MM.1S (cell line): Measurements from ENCODE around the gene PDE4A.
"Not testable (repeated sequence)": the region's sequence is repeated elsewhere in the genome, so short reads cannot be mapped to it uniquely, and the experiment has no call there.

Source experiments
- DNase-seq: peaks from one replicate; pipeline ENCODE4 v3.0.0-alpha.2; 2015
- H2AFZ ChIP-seq: fragments of 300-600 bp; sonication (generic); 2 replicates; pipeline ENCODE4 v1.6.0; 2016; ENCODE audit warnings: antibody characterized with exemption, low read length
- H3F3A ChIP-seq: fragments of 300-600 bp; sonication (generic); 2 replicates; pipeline ENCODE4 v1.6.1; 2016; ENCODE audit warnings: mild to moderate bottlenecking, antibody characterized with exemption, low read length, moderate library complexity, mixed read lengths; ENCODE audit not compliant: insufficient read depth
- H3K27ac ChIP-seq: fragments of 300-600 bp; sonication (generic); 2 replicates; pipeline ENCODE4 v1.5.1; 2016; ENCODE audit warnings: mild to moderate bottlenecking, low read length
- H3K27me3 ChIP-seq: fragments of 300-600 bp; sonication (generic); replicated peaks from 2 replicates; pipeline ENCODE4 v1.6.0; 2016; ENCODE audit warnings: low read length; ENCODE audit not compliant: insufficient read depth
- H3K36me3 ChIP-seq: fragments of 300-600 bp; sonication (generic); replicated peaks from 2 replicates; pipeline ENCODE4 v1.6.1; 2016; ENCODE audit warnings: mild to moderate bottlenecking, low read length, mixed read lengths; ENCODE audit not compliant: insufficient read depth
- H3K4me1 ChIP-seq: fragments of 300-600 bp; sonication (generic); 2 replicates; pipeline ENCODE4 v1.6.1; 2016; ENCODE audit warnings: low read length, mixed read lengths
- H3K4me2 ChIP-seq: fragments of 300-600 bp; sonication (generic); 2 replicates; pipeline ENCODE4 v1.6.0; 2016; ENCODE audit warnings: low read depth, low read length
- H3K4me3 ChIP-seq: fragments of 300-600 bp; sonication (generic); 2 replicates; pipeline ENCODE4 v1.5.1; 2016; ENCODE audit warnings: low read length, mixed read lengths
- H3K79me2 ChIP-seq: fragments of 300-600 bp; sonication (generic); 2 replicates; pipeline ENCODE4 v1.6.1; 2016; ENCODE audit warnings: mixed run types, low read length, mixed read lengths
- H3K9ac ChIP-seq: fragments of 300-600 bp; sonication (generic); 2 replicates; pipeline ENCODE4 v1.6.1; 2016; ENCODE audit warnings: low read length, mixed read lengths
- H3K9me2 ChIP-seq: fragments of 300-600 bp; sonication (generic); replicated peaks from 2 replicates; pipeline ENCODE4 v1.6.1; 2016; ENCODE audit warnings: mild to moderate bottlenecking, low read length, mixed read lengths; ENCODE audit not compliant: insufficient read depth
- H3K9me3 ChIP-seq: fragments of 300-600 bp; sonication (generic); replicated peaks from 2 replicates; pipeline ENCODE4 v1.6.1; 2016; ENCODE audit warnings: mild to moderate bottlenecking, low read length, mixed read lengths; ENCODE audit not compliant: insufficient read depth
- H4K20me1 ChIP-seq: fragments of 300-600 bp; sonication (generic); 2 replicates; pipeline ENCODE4 v1.6.1; 2016; ENCODE audit warnings: mild to moderate bottlenecking, low read length, moderate library complexity, mixed read lengths; ENCODE audit not compliant: insufficient read depth
- EZH2 ChIP-seq: fragments of 300-600 bp; sonication (generic); optimal IDR thresholded peaks from 2 replicates; pipeline ENCODE3; 2017; ENCODE audit warnings: low read depth, mild to moderate bottlenecking, antibody characterized with exemption, low read length, mixed read lengths
- EZH2phosphoT487 ChIP-seq: fragments of 300-600 bp; sonication (generic); IDR thresholded peaks from 2 replicates; pipeline ENCODE4 v1.6.1; 2018; ENCODE audit warnings: antibody characterized with exemption, low read length
- TF ChIP-seq, protein P1 (sequence below): fragments of 300-600 bp; sonication (generic); IDR thresholded peaks from 2 replicates; pipeline ENCODE4 v1.5.1; 2016; ENCODE audit warnings: antibody characterized with exemption, low read length, mixed read lengths

Gene PDE4A

GRCh38 chr19:10420444-10421239 is at the start of gene PDE4A:
Gene PDE4A (plus strand): TSS chr19:10420538. CDS start chr19:10420765, 227 bp downstream.
- Histone ChIP-seq H3K4me1 (peaks cover 38% of the 10 kb centered on the region), H3K9me3 (no peaks in the 10 kb centered on the region), H3K9me2 (no peaks in the 10 kb centered on the region), H2AFZ (peak within 1 kb of the TSS; percentile 50), H3K4me3 (peak within 1 kb of the TSS; percentile 81), H3K79me2 (peaks cover 38% of the 10 kb centered on the region), H3K27me3 (no peaks in the 10 kb centered on the region), H4K20me1 (no peaks in the 10 kb centered on the region), H3K4me2 (peak within 1 kb of the TSS; percentile 95), H3F3A (peaks cover 49% of the 10 kb centered on the region), H3K9ac (peak within 1 kb of the TSS; percentile 72), H3K36me3 (no peaks in the 10 kb centered on the region), H3K27ac (peak within 1 kb of the TSS; percentile 61)
- DNase-seq = peak; percentile 78
- TF ChIP-seq, protein P1, sequence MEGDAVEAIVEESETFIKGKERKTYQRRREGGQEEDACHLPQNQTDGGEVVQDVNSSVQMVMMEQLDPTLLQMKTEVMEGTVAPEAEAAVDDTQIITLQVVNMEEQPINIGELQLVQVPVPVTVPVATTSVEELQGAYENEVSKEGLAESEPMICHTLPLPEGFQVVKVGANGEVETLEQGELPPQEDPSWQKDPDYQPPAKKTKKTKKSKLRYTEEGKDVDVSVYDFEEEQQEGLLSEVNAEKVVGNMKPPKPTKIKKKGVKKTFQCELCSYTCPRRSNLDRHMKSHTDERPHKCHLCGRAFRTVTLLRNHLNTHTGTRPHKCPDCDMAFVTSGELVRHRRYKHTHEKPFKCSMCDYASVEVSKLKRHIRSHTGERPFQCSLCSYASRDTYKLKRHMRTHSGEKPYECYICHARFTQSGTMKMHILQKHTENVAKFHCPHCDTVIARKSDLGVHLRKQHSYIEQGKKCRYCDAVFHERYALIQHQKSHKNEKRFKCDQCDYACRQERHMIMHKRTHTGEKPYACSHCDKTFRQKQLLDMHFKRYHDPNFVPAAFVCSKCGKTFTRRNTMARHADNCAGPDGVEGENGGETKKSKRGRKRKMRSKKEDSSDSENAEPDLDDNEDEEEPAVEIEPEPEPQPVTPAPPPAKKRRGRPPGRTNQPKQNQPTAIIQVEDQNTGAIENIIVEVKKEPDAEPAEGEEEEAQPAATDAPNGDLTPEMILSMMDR = peak; percentile 72
- no peak for TF ChIP-seq EZH2

DNA sequence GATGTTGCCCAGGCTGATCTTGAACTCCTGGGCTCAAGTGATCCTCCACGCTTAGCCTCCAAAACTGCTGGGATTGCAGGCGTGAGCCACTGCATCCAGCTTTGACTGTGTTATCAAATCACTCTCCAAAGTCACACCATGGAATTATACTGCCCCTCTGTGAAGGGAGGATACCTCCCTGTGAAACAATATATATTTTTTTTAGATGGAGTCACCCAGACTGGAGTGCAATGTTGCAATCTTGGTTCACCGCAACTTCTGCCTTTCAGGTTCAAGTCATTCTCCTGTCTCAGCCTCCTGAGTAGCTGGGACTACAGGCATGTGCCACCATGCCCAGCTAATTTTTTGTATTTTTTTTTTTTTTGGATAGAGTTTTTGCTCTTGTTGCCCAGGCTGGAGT is 47.6 kb upstream of the PDE4A start:
- TF ChIP-seq EZH2 (no peak), EZH2phosphoT487 (no peak)
- TF ChIP-seq, protein P1 = no peak
- H3K36me3 ChIP-seq = no peaks in the 10 kb centered on the region

GRCh38 chr19:10374931-10375330 is 45.4 kb upstream of the PDE4A start:
- Histone ChIP-seq H3K4me2 (no peak overlapping the region), H3K4me3 (no peak overlapping the region), H3K79me2 (peaks cover 14% of the 10 kb centered on the region), H3K27ac (no peak overlapping the region), H3F3A (no peaks in the 10 kb centered on the region), H4K20me1 (no peaks in the 10 kb centered on the region), H3K9ac (no peak overlapping the region), H3K36me3 (no peaks in the 10 kb centered on the region), H3K27me3 (no peaks in the 10 kb centered on the region), H3K9me3 (no peaks in the 10 kb centered on the region), H3K4me1 (no peaks in the 10 kb centered on the region), H3K9me2 (no peaks in the 10 kb centered on the region), H2AFZ (no peak overlapping the region)
- DNase-seq = no peak
- TF ChIP-seq EZH2phosphoT487 (no peak), EZH2 (no peak)
- TF ChIP-seq, protein P1 = no peak

More for the DNA sequence above, 47.6 kb upstream of the PDE4A start:
- no peaks in the 10 kb centered on the region for H3K27me3 ChIP-seq
- H3K9me2 ChIP-seq = no peaks in the 10 kb centered on the region
- no peak overlapping the region for H3K4me3 ChIP-seq
- H3K9me3 ChIP-seq = no peaks in the 10 kb centered on the region
- no peaks in the 10 kb centered on the region for H3F3A ChIP-seq
- H3K79me2 ChIP-seq = no peaks in the 10 kb centered on the region; the same call in 1 of the 2 replicates
- H3K9ac ChIP-seq = no peak overlapping the region
- no peak overlapping the region for H2AFZ ChIP-seq
- no peaks in the 10 kb centered on the region for H4K20me1 ChIP-seq
- no peak overlapping the region for H3K4me2 ChIP-seq
- no peaks in the 10 kb centered on the region for H3K4me1 ChIP-seq
- H3K27ac ChIP-seq = no peak overlapping the region
- no peak for DNase-seq

DNA sequence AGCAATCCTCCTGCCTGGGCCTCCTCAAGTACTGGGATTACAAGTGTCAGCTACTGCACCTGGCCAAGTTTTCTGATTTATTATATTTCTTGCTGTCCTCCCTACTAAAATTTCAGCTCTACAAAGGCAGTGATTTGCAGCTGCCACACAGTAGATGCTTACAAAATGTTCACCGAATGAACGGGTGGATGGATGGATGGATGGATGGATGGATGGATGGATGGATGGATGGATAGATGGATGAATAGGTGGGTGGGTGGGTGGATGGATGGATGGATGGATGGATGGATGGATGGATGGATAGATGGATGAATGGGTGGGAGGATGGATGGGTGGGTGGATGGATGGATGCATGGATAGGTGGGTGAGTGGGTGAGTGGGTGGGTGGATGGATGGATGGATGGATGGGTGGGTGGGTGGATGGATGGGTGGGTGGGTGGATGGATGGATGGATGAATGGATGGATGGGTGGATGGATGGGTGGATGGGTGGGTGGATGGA is 43.1 kb upstream of the PDE4A start:
- peaks cover 18% of the 10 kb centered on the region for H3K79me2 ChIP-seq
- H3K9me3 ChIP-seq, H3K27me3 ChIP-seq, H3K4me2 ChIP-seq, DNase-seq, H3F3A ChIP-seq, H3K4me3 ChIP-seq, H3K27ac ChIP-seq, H3K4me1 ChIP-seq, H3K36me3 ChIP-seq, H4K20me1 ChIP-seq, H3K9me2 ChIP-seq, H3K9ac ChIP-seq, H2AFZ ChIP-seq: not testable (repeated sequence)
